Heart left ventricle (tissue), 13 donors: ENCODE data around the gene PPP2R3A.

Experiments used
- POLR2A ChIP-seq, 2 donors: fragments of 450-650 bp; IDR thresholded peaks; one replicate each; pipeline ENCODE4 v1.6.1; 2017; ENCODE audit warnings: antibody characterized with exemption in 2 of 2, mild to moderate bottlenecking in 2 of 2, moderate library complexity in 2 of 2
- TF ChIP-seq, protein P1 (sequence below), 12 donors: fragments of 200-600 bp; sonication (generic) in 4 of 12; IDR thresholded peaks; one replicate each; pipeline versions ENCODE4 v1.5.0 to v1.8.0; 2018 to 2022; ENCODE audit warnings: antibody characterized with exemption in 12 of 12, mild to moderate bottlenecking in 5 of 12
- donor health status: ischemic (EF 13 %, LVEDD 7.1; RV severe dilation, severe dysfunction).
- donor health status: DM: no; HTN: yes; CAD: no.
- donor health status: DM: no; HTN: no; CAD: no.
- donor health status: ischemic (EF 25% LVEDD 6.9; RV normal size, moderate dysfunction).
- donor health status: ischemic (EF 25% LVEDD 5.7; RV mildly dilated, moderate dysfunction).
- donor health status: ischemic (EF 35%, LVEDD 5.7; RV mildly dilated, moderate dysfunction).
- donor health status: nonischemic (EF 11% LVEDD 7.7; RV severe dilation, severe dysfunction).
- donor health status: DM: yes; HTN: yes; CAD: no.
- donor health status: PGD.
- donor health status: ischemic (EF 29% LVEDD 5.4; RV normal size, mild dysfunction).
- donor health status: nonischemic (EF 23%, LVEDD 6.1; RV moderate dilation, normal function).

DNA sequence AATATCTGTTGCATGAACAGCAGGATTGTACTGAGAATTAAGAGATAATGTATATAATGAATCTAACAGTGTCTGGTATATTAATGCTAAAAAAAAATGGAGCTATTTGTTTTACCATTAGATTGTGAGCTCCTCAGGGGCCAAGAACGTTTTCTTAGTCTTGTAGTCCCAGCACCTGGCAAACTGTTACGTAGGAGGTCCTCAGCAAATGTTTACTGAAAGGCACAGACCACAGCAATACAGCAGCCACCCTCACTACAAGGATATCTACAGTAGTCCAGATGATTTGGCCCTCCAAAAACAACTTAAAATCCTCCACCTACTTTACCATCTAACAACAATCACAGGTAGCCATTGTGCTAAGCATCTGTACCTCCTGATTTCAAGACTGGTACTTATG is 170.9 kb downstream of the PPP2R3A start:
- TF ChIP-seq, protein P1, sequence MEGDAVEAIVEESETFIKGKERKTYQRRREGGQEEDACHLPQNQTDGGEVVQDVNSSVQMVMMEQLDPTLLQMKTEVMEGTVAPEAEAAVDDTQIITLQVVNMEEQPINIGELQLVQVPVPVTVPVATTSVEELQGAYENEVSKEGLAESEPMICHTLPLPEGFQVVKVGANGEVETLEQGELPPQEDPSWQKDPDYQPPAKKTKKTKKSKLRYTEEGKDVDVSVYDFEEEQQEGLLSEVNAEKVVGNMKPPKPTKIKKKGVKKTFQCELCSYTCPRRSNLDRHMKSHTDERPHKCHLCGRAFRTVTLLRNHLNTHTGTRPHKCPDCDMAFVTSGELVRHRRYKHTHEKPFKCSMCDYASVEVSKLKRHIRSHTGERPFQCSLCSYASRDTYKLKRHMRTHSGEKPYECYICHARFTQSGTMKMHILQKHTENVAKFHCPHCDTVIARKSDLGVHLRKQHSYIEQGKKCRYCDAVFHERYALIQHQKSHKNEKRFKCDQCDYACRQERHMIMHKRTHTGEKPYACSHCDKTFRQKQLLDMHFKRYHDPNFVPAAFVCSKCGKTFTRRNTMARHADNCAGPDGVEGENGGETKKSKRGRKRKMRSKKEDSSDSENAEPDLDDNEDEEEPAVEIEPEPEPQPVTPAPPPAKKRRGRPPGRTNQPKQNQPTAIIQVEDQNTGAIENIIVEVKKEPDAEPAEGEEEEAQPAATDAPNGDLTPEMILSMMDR (IDR thresholded peaks at IDR 0.05) = no peak
- TF ChIP-seq POLR2A (IDR thresholded peaks at IDR 0.05) = no peak
